Measurements from ENCODE around the gene TOX3.

Gene TOX3

DNA sequence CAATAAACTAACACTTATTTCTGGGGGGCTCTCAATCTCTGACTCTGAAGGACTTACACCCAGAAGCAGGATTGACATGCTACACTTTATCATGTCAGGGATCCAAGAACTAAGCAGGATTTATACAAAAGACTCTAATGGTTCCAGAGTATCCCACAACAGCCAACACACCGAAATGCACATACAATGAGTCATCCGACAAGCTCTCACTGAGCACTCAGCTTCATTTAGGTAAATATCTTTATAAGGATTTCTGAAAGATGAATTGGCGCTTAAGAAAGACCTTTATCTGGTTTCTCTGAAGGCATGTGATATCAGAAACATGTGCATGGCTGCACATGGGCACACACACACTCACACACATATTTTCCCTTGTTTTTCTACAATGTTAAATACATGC is 77.2 kb downstream of the TOX3 start:
- Histone ChIP-seq H3K9ac (ENCODE audit: low read length) (no peak overlapping the region), H3K4me1 (ENCODE audit: control insufficient read depth, low read depth, low read length) (no peaks in the 10 kb centered on the region), H3K4me3 (ENCODE audit: low read length) (no peak overlapping the region), H4K8ac (ENCODE audit: low read depth, low read length) (no peak overlapping the region), H3K79me1 (ENCODE audit: low read length) (no peaks in the 10 kb centered on the region), H3K27me3 (ENCODE audit: insufficient read depth, low read length, poor library complexity) (no peaks in the 10 kb centered on the region), H3K27ac (ENCODE audit: low read depth, low read length) (no peak overlapping the region), H3K18ac (ENCODE audit: low read length) (no peak overlapping the region), H2BK120ac (ENCODE audit: low read depth, low read length) (no peak overlapping the region), H4K5ac (ENCODE audit: low read length) (no peak overlapping the region), H3K23ac (ENCODE audit: low read length) (no peak overlapping the region), H3K56ac (ENCODE audit: low read length) (no peak overlapping the region), H2AK5ac (ENCODE audit: low read length) (no peak overlapping the region), H2BK5ac (ENCODE audit: low read length) (no peak overlapping the region), H3K4me2 (ENCODE audit: low read length) (no peak overlapping the region), H2BK15ac (replicated peaks; ENCODE audit: low read depth) (no peak overlapping the region), H3K36me3 (ENCODE audit: control insufficient read depth, insufficient read depth, low read length) (no peaks in the 10 kb centered on the region), H3K79me2 (ENCODE audit: control insufficient read depth, insufficient read depth, low read length) (no peaks in the 10 kb centered on the region), H3K4ac (ENCODE audit: low read depth, low read length) (no peak overlapping the region)
- DNase-seq: peak; percentile 48
- no CpG with 5 or more reads among the region's 3 CpGs for WGBS (ENCODE audit: extremely low coverage, insufficient coverage, low lambda C conversion rate)

DNA sequence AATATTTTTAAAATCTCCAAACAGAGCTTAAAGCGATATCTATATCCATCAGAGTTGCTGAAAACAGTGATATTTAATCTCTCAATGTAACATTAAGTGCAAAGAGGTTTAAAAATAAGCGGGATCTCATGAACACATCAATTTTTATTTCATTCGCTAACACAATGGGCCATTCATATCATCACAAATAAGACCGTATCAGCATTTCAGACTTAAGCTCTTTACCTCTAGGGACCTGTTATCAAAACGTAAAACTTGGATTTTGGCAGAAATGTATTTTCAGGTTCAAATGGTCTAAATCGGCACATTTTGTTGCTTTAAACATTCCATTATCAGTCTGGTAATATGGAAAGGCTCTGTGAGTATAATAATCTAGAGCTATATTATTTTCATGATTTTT is 77.9 kb downstream of the TOX3 start:
- no peak for DNase-seq
- H4K8ac ChIP-seq (ENCODE audit: low read depth, low read length): no peak overlapping the region
- H3K27me3 ChIP-seq (ENCODE audit: insufficient read depth, low read length, poor library complexity): no peaks in the 10 kb centered on the region
- no peak overlapping the region for H2BK15ac ChIP-seq (replicated peaks; ENCODE audit: low read depth)
- no peak overlapping the region for H3K18ac ChIP-seq (ENCODE audit: low read length)
- no peak overlapping the region for H2BK120ac ChIP-seq (ENCODE audit: low read depth, low read length)
- H3K4me1 ChIP-seq (ENCODE audit: control insufficient read depth, low read depth, low read length): no peaks in the 10 kb centered on the region
- H2AK5ac ChIP-seq (ENCODE audit: low read length): no peak overlapping the region
- no peak overlapping the region for H3K27ac ChIP-seq (ENCODE audit: low read depth, low read length)
- H3K4me3 ChIP-seq (ENCODE audit: low read length): no peak overlapping the region
- H2BK5ac ChIP-seq (ENCODE audit: low read length): no peak overlapping the region
- no CpG with 5 or more reads among the region's 6 CpGs for WGBS (ENCODE audit: extremely low coverage, insufficient coverage, low lambda C conversion rate)
- no peaks in the 10 kb centered on the region for H3K36me3 ChIP-seq (ENCODE audit: control insufficient read depth, insufficient read depth, low read length)
- H3K79me1 ChIP-seq (ENCODE audit: low read length): no peaks in the 10 kb centered on the region
- H3K56ac ChIP-seq (ENCODE audit: low read length): no peak overlapping the region
- H3K4ac ChIP-seq (ENCODE audit: low read depth, low read length): no peak overlapping the region
- H3K79me2 ChIP-seq (ENCODE audit: control insufficient read depth, insufficient read depth, low read length): no peaks in the 10 kb centered on the region
- no peak overlapping the region for H3K4me2 ChIP-seq (ENCODE audit: low read length)
- no peak overlapping the region for H4K5ac ChIP-seq (ENCODE audit: low read length)
- H3K9ac ChIP-seq (ENCODE audit: low read length): no peak overlapping the region
- no peak overlapping the region for H3K23ac ChIP-seq (ENCODE audit: low read length)

DNA sequence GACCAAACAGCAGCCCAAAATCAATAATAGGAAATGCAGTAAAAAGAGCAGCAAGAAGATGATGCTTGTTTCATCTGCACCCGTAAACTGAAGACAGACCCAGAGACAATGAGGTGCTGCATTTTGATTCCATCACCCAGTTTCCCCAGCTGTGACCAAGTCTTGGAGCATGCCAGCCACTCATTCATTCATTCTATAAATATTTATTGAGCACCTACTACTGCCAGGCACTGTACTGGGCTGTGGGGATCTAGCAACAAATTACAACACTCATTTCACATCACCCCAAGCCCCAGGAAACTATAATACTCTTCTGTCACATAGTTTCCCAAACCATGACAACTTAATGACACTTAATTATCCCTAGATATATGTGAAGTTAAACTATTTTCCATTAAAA is 79.2 kb downstream of the TOX3 start:
- H3K56ac ChIP-seq (ENCODE audit: low read length): no peak overlapping the region
- H4K5ac ChIP-seq (ENCODE audit: low read length): no peak overlapping the region
- no peaks in the 10 kb centered on the region for H3K27me3 ChIP-seq (ENCODE audit: insufficient read depth, low read length, poor library complexity)
- no peak overlapping the region for H3K9ac ChIP-seq (ENCODE audit: low read length)
- H3K23ac ChIP-seq (ENCODE audit: low read length): no peak overlapping the region
- no peak overlapping the region for H2BK120ac ChIP-seq (ENCODE audit: low read depth, low read length)
- no peak overlapping the region for H3K4me3 ChIP-seq (ENCODE audit: low read length)
- no peak overlapping the region for H2BK5ac ChIP-seq (ENCODE audit: low read length)
- no peaks in the 10 kb centered on the region for H3K4me1 ChIP-seq (ENCODE audit: control insufficient read depth, low read depth, low read length)
- no peak overlapping the region for H4K8ac ChIP-seq (ENCODE audit: low read depth, low read length)
- no peak overlapping the region for H3K4ac ChIP-seq (ENCODE audit: low read depth, low read length)
- WGBS (ENCODE audit: extremely low coverage, insufficient coverage, low lambda C conversion rate): no CpG with 5 or more reads among the region's 1 CpG
- no peak overlapping the region for H2AK5ac ChIP-seq (ENCODE audit: low read length)
- no peak overlapping the region for H3K4me2 ChIP-seq (ENCODE audit: low read length)
- H3K18ac ChIP-seq (ENCODE audit: low read length): no peak overlapping the region
- H3K79me2 ChIP-seq (ENCODE audit: control insufficient read depth, insufficient read depth, low read length): no peaks in the 10 kb centered on the region
- H3K79me1 ChIP-seq (ENCODE audit: low read length): no peaks in the 10 kb centered on the region
- H3K36me3 ChIP-seq (ENCODE audit: control insufficient read depth, insufficient read depth, low read length): no peaks in the 10 kb centered on the region
- no peak overlapping the region for H3K27ac ChIP-seq (ENCODE audit: low read depth, low read length)
- no peak overlapping the region for H2BK15ac ChIP-seq (replicated peaks; ENCODE audit: low read depth)
- no peak for DNase-seq

GRCh38 chr16:52466994-52467393 is 79.9 kb downstream of the TOX3 start:
- Histone ChIP-seq H3K4ac (ENCODE audit: low read depth, low read length) (no peak overlapping the region), H4K8ac (ENCODE audit: low read depth, low read length) (no peak overlapping the region), H3K36me3 (ENCODE audit: control insufficient read depth, insufficient read depth, low read length) (no peaks in the 10 kb centered on the region), H3K23ac (ENCODE audit: low read length) (no peak overlapping the region), H3K27me3 (ENCODE audit: insufficient read depth, low read length, poor library complexity) (no peaks in the 10 kb centered on the region), H3K4me2 (ENCODE audit: low read length) (no peak overlapping the region), H3K4me3 (ENCODE audit: low read length) (no peak overlapping the region), H3K27ac (ENCODE audit: low read depth, low read length) (no peak overlapping the region), H3K18ac (ENCODE audit: low read length) (no peak overlapping the region), H3K56ac (ENCODE audit: low read length) (no peak overlapping the region), H4K5ac (ENCODE audit: low read length) (no peak overlapping the region), H2AK5ac (ENCODE audit: low read length) (no peak overlapping the region), H3K4me1 (ENCODE audit: control insufficient read depth, low read depth, low read length) (no peaks in the 10 kb centered on the region), H2BK5ac (ENCODE audit: low read length) (no peak overlapping the region), H2BK120ac (ENCODE audit: low read depth, low read length) (no peak overlapping the region), H3K79me2 (ENCODE audit: control insufficient read depth, insufficient read depth, low read length) (no peaks in the 10 kb centered on the region), H3K79me1 (ENCODE audit: low read length) (no peaks in the 10 kb centered on the region), H3K9ac (ENCODE audit: low read length) (no peak overlapping the region), H2BK15ac (replicated peaks; ENCODE audit: low read depth) (no peak overlapping the region)
- no peak for DNase-seq
- no CpG with 5 or more reads among the region's 3 CpGs for WGBS (ENCODE audit: extremely low coverage, insufficient coverage, low lambda C conversion rate)

GRCh38 chr16:52465711-52466267 is 81.2 kb downstream of the TOX3 start:
- H3K4me1 ChIP-seq (ENCODE audit: control insufficient read depth, low read depth, low read length): no peaks in the 10 kb centered on the region
- no CpG with 5 or more reads among the region's 5 CpGs for WGBS (ENCODE audit: extremely low coverage, insufficient coverage, low lambda C conversion rate)
- H3K23ac ChIP-seq (ENCODE audit: low read length): no peak overlapping the region
- no peaks in the 10 kb centered on the region for H3K36me3 ChIP-seq (ENCODE audit: control insufficient read depth, insufficient read depth, low read length)
- no peak overlapping the region for H2AK5ac ChIP-seq (ENCODE audit: low read length)
- no peak for DNase-seq
- no peak overlapping the region for H3K9ac ChIP-seq (ENCODE audit: low read length)
- no peak overlapping the region for H3K27ac ChIP-seq (ENCODE audit: low read depth, low read length)
- no peak overlapping the region for H4K5ac ChIP-seq (ENCODE audit: low read length)
- H2BK15ac ChIP-seq (replicated peaks; ENCODE audit: low read depth): no peak overlapping the region
- no peaks in the 10 kb centered on the region for H3K79me1 ChIP-seq (ENCODE audit: low read length)
- no peak overlapping the region for H4K8ac ChIP-seq (ENCODE audit: low read depth, low read length)
- no peak overlapping the region for H3K4me3 ChIP-seq (ENCODE audit: low read length)
- H3K79me2 ChIP-seq (ENCODE audit: control insufficient read depth, insufficient read depth, low read length): no peaks in the 10 kb centered on the region
- no peaks in the 10 kb centered on the region for H3K27me3 ChIP-seq (ENCODE audit: insufficient read depth, low read length, poor library complexity)
- H2BK5ac ChIP-seq (ENCODE audit: low read length): no peak overlapping the region
- no peak overlapping the region for H3K56ac ChIP-seq (ENCODE audit: low read length)
- no peak overlapping the region for H3K4ac ChIP-seq (ENCODE audit: low read depth, low read length)
- H2BK120ac ChIP-seq (ENCODE audit: low read depth, low read length): no peak overlapping the region
- H3K4me2 ChIP-seq (ENCODE audit: low read length): no peak overlapping the region
- H3K18ac ChIP-seq (ENCODE audit: low read length): no peak overlapping the region

DNA sequence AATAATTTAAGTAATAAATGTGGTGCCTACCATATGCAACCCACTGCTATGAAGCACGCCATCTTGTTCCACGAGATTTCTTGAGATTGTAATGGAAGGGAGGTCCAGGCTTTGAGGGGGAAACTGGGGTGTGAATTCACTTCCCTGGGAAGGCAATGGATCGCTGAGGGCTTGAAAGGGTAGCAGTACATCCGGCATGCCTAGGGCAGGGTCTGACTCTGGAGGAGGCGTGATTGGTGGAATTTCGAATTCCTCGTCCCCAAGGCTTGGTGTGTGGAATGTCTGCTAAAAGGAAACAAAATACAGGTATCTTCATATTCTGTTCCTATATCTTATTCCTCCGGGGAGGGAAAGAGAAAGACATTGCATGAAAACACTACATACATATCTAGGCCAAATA is 83.0 kb downstream of the TOX3 start:
- Histone ChIP-seq H3K23ac (ENCODE audit: low read length) (no peak overlapping the region), H2AK5ac (ENCODE audit: low read length) (no peak overlapping the region), H3K4me2 (ENCODE audit: low read length) (no peak overlapping the region), H3K4me3 (ENCODE audit: low read length) (no peak overlapping the region), H2BK5ac (ENCODE audit: low read length) (no peak overlapping the region), H3K9ac (ENCODE audit: low read length) (no peak overlapping the region), H3K56ac (ENCODE audit: low read length) (no peak overlapping the region), H3K18ac (ENCODE audit: low read length) (no peak overlapping the region), H3K27ac (ENCODE audit: low read depth, low read length) (no peak overlapping the region), H3K79me2 (ENCODE audit: control insufficient read depth, insufficient read depth, low read length) (no peaks in the 10 kb centered on the region), H2BK15ac (replicated peaks; ENCODE audit: low read depth) (no peak overlapping the region), H4K5ac (ENCODE audit: low read length) (no peak overlapping the region), H3K27me3 (ENCODE audit: insufficient read depth, low read length, poor library complexity) (no peaks in the 10 kb centered on the region), H2BK120ac (ENCODE audit: low read depth, low read length) (no peak overlapping the region), H3K79me1 (ENCODE audit: low read length) (no peaks in the 10 kb centered on the region), H3K36me3 (ENCODE audit: control insufficient read depth, insufficient read depth, low read length) (no peaks in the 10 kb centered on the region), H3K4me1 (ENCODE audit: control insufficient read depth, low read depth, low read length) (no peaks in the 10 kb centered on the region), H4K8ac (ENCODE audit: low read depth, low read length) (no peak overlapping the region), H3K4ac (ENCODE audit: low read depth, low read length) (no peak overlapping the region)
- DNase-seq: peak; percentile 10
- WGBS (ENCODE audit: extremely low coverage, insufficient coverage, low lambda C conversion rate): no CpG with 5 or more reads among the region's 8 CpGs
